ENCODE results near the gene RSRC2.

DNA sequence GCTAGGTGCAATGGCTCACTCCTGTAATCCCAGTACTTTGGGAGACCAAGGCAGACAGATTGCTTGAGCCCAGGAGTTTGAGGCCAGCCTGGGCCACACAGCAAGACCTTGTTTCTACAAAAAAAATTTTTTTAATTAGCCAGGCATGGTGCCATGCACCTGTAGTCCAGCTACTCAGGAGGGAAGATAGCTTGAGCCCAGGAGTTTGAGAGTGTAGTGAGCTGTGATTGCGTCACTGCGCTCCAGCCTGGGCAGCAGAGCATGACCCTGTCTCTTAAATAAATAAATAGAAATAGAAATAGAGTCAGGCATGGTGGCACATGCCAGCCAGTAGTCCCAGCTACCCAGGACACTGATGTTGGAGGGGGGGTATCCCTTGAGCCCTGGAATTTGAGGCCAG is 67.5 kb downstream of the RSRC2 start:
- TF ChIP-seq MYC (IDR thresholded peaks at IDR 0.05; ENCODE audit: low read depth, low read length) (no peak), CTCF (IDR thresholded peaks at IDR 0.05; ENCODE audit: low read depth, low read length) (no peak)
